ENCODE measurements around the gene PCDHA13. TPM values are rescaled to one million over a fixed set of nuclear protein-coding genes. Genes with fewer than 3 reads are reported as not detected.

PCDHA13 gene
- total RNA-seq, 1 donor from 2014 or later: not detected

- no peak for TF ChIP-seq CTCF (IDR thresholded peaks at IDR 0.05)
- no peak overlapping the region for H3K27ac Mint-ChIP-seq
- intact Hi-C loops (cut with micrococcal nuclease): no loop called here
- no peaks in the 10 kb centered on the region for H3K36me3 Mint-ChIP-seq (ENCODE audit: low read depth)
- ChIA-PET CTCF (no interaction called here), POLR2A (no interaction called here)
- DNase-seq: no peak
- no peak overlapping the region for H3K4me3 Mint-ChIP-seq
- no peaks in the 10 kb centered on the region for H3K4me1 Mint-ChIP-seq
- ATAC-seq (ENCODE audit: low read depth): no peak
- H3K27me3 Mint-ChIP-seq: no peaks in the 10 kb centered on the region
- H3K9me3 Mint-ChIP-seq: peaks cover 3% of the 10 kb centered on the region
These were observed 24.0 kb upstream of the PCDHA13 start for GRCh38 chr5:140857987-140858240.

- Mint-ChIP-seq H3K4me1 (no peaks in the 10 kb centered on the region), H3K27ac (no peak overlapping the region), H3K9me3 (no peaks in the 10 kb centered on the region), H3K36me3 (ENCODE audit: low read depth) (no peaks in the 10 kb centered on the region), H3K27me3 (peaks cover 5% of the 10 kb centered on the region), H3K4me3 (no peak overlapping the region)
- TF ChIP-seq CTCF (IDR thresholded peaks at IDR 0.05): no peak
- POLR2A ChIA-PET: no interaction called here
- DNase-seq (no peak), ATAC-seq (ENCODE audit: low read depth) (no peak)
- intact Hi-C loops (cut with micrococcal nuclease): loop anchor here (10.0 kb wide), 1 partner anchor 242 kb away; the partner anchor contains the start of gene PCDHB3
- CTCF ChIA-PET: no interaction called here
These were observed 19.3 kb upstream of the PCDHA13 start for GRCh38 chr5:140862441-140863295.

GRCh38 chr5:140868721-140869554 is 13.0 kb upstream of the PCDHA13 start, which contains the start of gene PCDHA11:
TSS of gene PCDHA11 (plus strand) at chr5:140868957. CDS start at chr5:140869104, 147 bp downstream.
- TF ChIP-seq CTCF (IDR thresholded peaks at IDR 0.05): no peak
- Mint-ChIP-seq H3K4me1 (no peaks in the 10 kb centered on the region), H3K4me3 (no peak within 1 kb of the TSS), H3K9me3 (peaks cover 3% of the 10 kb centered on the region), H3K27ac (no peak within 1 kb of the TSS), H3K27me3 (peaks cover 5% of the 10 kb centered on the region), H3K36me3 (ENCODE audit: low read depth) (no peaks in the 10 kb centered on the region)
- CTCF ChIA-PET: no interaction called here
- POLR2A ChIA-PET: no interaction called here
- DNase-seq (no peak), ATAC-seq (ENCODE audit: low read depth) (no peak)
- intact Hi-C loops (cut with micrococcal nuclease): loop anchor here (10.0 kb wide), 1 partner anchor 236 kb away; the partner anchor contains the start of gene PCDHB3

GRCh38 chr5:140869555-140869886 is 12.4 kb upstream of the PCDHA13 start:
- H3K4me3 Mint-ChIP-seq: no peak overlapping the region
- H3K27ac Mint-ChIP-seq: no peak overlapping the region
- ATAC-seq (ENCODE audit: low read depth): no peak

More at GRCh38 chr5:140869555-140869886, 12.4 kb upstream of the PCDHA13 start:
- POLR2A ChIA-PET: no interaction called here
- H3K27me3 Mint-ChIP-seq: peaks cover 7% of the 10 kb centered on the region
- intact Hi-C loops (cut with micrococcal nuclease): loop anchor here (10.0 kb wide), 1 partner anchor 235 kb away; the partner anchor contains the start of gene PCDHB3
- H3K36me3 Mint-ChIP-seq (ENCODE audit: low read depth): no peaks in the 10 kb centered on the region
- H3K4me1 Mint-ChIP-seq: no peaks in the 10 kb centered on the region
- no peak for TF ChIP-seq CTCF (IDR thresholded peaks at IDR 0.05)
- peaks cover 4% of the 10 kb centered on the region for H3K9me3 Mint-ChIP-seq
- no peak for DNase-seq
- CTCF ChIA-PET: no interaction called here

Measured in activated B cell treated with CpG ODN at 0.5 μM for 24 hours (primary cell).